ENCODE results near the gene EDN1. TPM values are rescaled to one million over a fixed set of nuclear protein-coding genes. Genes with fewer than 3 reads are reported as not detected.

Gene EDN1
- total and polyA plus RNA-seq, 2 of the 4 experiments (the other 2 are of a cell fraction): 5.6 to 9.0 TPM

GRCh38 chr6:12309070-12309469 is 18.9 kb downstream of the EDN1 start:
- ATAC-seq (ENCODE audit: low read depth) (no peak), DNase-seq (no peak)
- Histone ChIP-seq H2BK20ac (ENCODE audit: low read depth, low read length) (no peak overlapping the region), H2AK5ac (ENCODE audit: low read depth, low read length) (no peak overlapping the region), H3K14ac (replicated peaks; ENCODE audit: low read depth, low read length) (no peak overlapping the region), H2AFZ (replicated peaks; ENCODE audit: low read length, poor library complexity) (no peak overlapping the region), H2BK120ac (ENCODE audit: low read depth, low read length) (no peak overlapping the region), H3K79me1 (ENCODE audit: low read depth in 1 of 2, low read length in 2 of 2) (no peaks in the 10 kb centered on the region), H3K4ac (ENCODE audit: low read depth, low read length) (no peak overlapping the region), H3K27me3 (ENCODE audit: control insufficient read depth, insufficient read depth, low read length) (no peaks in the 10 kb centered on the region), H2AK9ac (replicated peaks; ENCODE audit: low read depth, low read length, poor library complexity) (no peak overlapping the region), H3K9ac (ENCODE audit: low read depth, low read length) (no peak overlapping the region), H4K91ac (ENCODE audit: insufficient read depth, low read depth, low read length) (no peak overlapping the region), H3K4me2 (ENCODE audit: low read depth, low read length) (no peak overlapping the region), H3K56ac (ENCODE audit: extremely low read depth, insufficient read depth, low read length) (no peak overlapping the region), H3K27ac (ENCODE audit: insufficient read depth, low read length) (no peak overlapping the region), H3K4me1 (ENCODE audit: control insufficient read depth, insufficient read depth, low read length) (no peaks in the 10 kb centered on the region; the same call in 1 of the 2 replicates), H3K36me3 (ENCODE audit: control insufficient read depth, insufficient read depth, low read length) (no peaks in the 10 kb centered on the region), H3K9me1 (ENCODE audit: insufficient read depth, low read length) (peaks cover 2% of the 10 kb centered on the region; the same call in 1 of the 2 replicates), H3K23ac (ENCODE audit: low read depth, low read length) (no peak overlapping the region), H3K9me3 (ENCODE audit: control insufficient read depth, insufficient read depth, low read length) (no peaks in the 10 kb centered on the region), H3K18ac (ENCODE audit: low read depth, low read length) (no peak overlapping the region), H2BK5ac (ENCODE audit: low read depth, low read length, poor library complexity, severe bottlenecking) (no peak overlapping the region), H2BK15ac (ENCODE audit: low read depth, low read length) (no peak overlapping the region), H3K4me3 (ENCODE audit: insufficient read depth, low read depth, low read length) (no peak overlapping the region), H4K5ac (ENCODE audit: low read depth, low read length) (no peak overlapping the region), H4K8ac (ENCODE audit: low read depth in 2 of 2, low read length in 2 of 2) (no peak overlapping the region), H4K20me1 (ENCODE audit: insufficient read depth, low read length) (no peaks in the 10 kb centered on the region)
- in situ Hi-C loops (cut with MboI; ENCODE audit: low sequenced_read_pairs): no loop called here
- TF ChIP-seq BHLHE40 (IDR thresholded peaks at IDR 0.05; ENCODE audit: low read depth, low read length): no peak
- TF ChIP-seq, protein P1, sequence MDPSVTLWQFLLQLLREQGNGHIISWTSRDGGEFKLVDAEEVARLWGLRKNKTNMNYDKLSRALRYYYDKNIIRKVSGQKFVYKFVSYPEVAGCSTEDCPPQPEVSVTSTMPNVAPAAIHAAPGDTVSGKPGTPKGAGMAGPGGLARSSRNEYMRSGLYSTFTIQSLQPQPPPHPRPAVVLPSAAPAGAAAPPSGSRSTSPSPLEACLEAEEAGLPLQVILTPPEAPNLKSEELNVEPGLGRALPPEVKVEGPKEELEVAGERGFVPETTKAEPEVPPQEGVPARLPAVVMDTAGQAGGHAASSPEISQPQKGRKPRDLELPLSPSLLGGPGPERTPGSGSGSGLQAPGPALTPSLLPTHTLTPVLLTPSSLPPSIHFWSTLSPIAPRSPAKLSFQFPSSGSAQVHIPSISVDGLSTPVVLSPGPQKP (IDR thresholded peaks at IDR 0.05; ENCODE audit: borderline replicate concordance, low read depth, low read length): no peak
- TF ChIP-seq MAFK (IDR thresholded peaks at IDR 0.05; ENCODE audit: low read depth, low read length): no peak
- no peak for TF ChIP-seq POLR2A (IDR thresholded peaks at IDR 0.05; ENCODE audit: low read depth, low read length)
- no peak for TF ChIP-seq NFE2L2 (IDR thresholded peaks at IDR 0.05; ENCODE audit: low read depth, low read length)
- TF ChIP-seq MAZ (IDR thresholded peaks at IDR 0.05; ENCODE audit: borderline replicate concordance, low read depth, low read length): no peak
- TF ChIP-seq RCOR1 (IDR thresholded peaks at IDR 0.05; ENCODE audit: insufficient replicate concordance, low read length): no peak
- no peak for TF ChIP-seq SMC3 (IDR thresholded peaks at IDR 0.05; ENCODE audit: low read depth, low read length)
- no peak for TF ChIP-seq CHD1 (IDR thresholded peaks at IDR 0.05; ENCODE audit: low read depth, low read length)
- TF ChIP-seq MXI1 (IDR thresholded peaks at IDR 0.05; ENCODE audit: borderline replicate concordance, low read depth, low read length): no peak
- no peak for TF ChIP-seq RAD21 (IDR thresholded peaks at IDR 0.05; ENCODE audit: low read length)
- no peak for TF ChIP-seq FOS (IDR thresholded peaks at IDR 0.05; ENCODE audit: low read depth, low read length)
- TF ChIP-seq RFX5 (IDR thresholded peaks at IDR 0.05; ENCODE audit: low read depth, low read length): no peak
- TF ChIP-seq, protein P2, sequence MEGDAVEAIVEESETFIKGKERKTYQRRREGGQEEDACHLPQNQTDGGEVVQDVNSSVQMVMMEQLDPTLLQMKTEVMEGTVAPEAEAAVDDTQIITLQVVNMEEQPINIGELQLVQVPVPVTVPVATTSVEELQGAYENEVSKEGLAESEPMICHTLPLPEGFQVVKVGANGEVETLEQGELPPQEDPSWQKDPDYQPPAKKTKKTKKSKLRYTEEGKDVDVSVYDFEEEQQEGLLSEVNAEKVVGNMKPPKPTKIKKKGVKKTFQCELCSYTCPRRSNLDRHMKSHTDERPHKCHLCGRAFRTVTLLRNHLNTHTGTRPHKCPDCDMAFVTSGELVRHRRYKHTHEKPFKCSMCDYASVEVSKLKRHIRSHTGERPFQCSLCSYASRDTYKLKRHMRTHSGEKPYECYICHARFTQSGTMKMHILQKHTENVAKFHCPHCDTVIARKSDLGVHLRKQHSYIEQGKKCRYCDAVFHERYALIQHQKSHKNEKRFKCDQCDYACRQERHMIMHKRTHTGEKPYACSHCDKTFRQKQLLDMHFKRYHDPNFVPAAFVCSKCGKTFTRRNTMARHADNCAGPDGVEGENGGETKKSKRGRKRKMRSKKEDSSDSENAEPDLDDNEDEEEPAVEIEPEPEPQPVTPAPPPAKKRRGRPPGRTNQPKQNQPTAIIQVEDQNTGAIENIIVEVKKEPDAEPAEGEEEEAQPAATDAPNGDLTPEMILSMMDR (conservative IDR thresholded peaks at IDR 0.05; ENCODE audit: low read depth, low read length): no peak
- TF ChIP-seq CEBPB (IDR thresholded peaks at IDR 0.05; ENCODE audit: low read depth, low read length): no peak
- TF ChIP-seq, protein P3, sequence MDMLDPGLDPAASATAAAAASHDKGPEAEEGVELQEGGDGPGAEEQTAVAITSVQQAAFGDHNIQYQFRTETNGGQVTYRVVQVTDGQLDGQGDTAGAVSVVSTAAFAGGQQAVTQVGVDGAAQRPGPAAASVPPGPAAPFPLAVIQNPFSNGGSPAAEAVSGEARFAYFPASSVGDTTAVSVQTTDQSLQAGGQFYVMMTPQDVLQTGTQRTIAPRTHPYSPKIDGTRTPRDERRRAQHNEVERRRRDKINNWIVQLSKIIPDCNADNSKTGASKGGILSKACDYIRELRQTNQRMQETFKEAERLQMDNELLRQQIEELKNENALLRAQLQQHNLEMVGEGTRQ (IDR thresholded peaks at IDR 0.05; ENCODE audit: low read depth, low read length): no peak
- no TSS peak for BruUV-seq (replicated peaks)
- ChIA-PET POLR2A (ENCODE audit: unreplicated experiment) (no interaction called here), CTCF (interaction anchor here (1.2 to 1.4 kb wide), 2 partner anchors 21 to 296 kb away, joined by 3 read pairs; no protein-coding TSS in a partner anchor)
- dilution Hi-C loops (cut with HindIII; ENCODE audit: low sequenced_read_pairs, unreplicated experiment): no loop called here
- intact Hi-C loops (cut with micrococcal nuclease): no loop called here
- no CpG with 5 or more reads among the region's 2 CpGs for WGBS, 2 experiments (ENCODE audit: extremely low coverage in 2 of 2, insufficient read length in 1 of 2)

All from IMR-90 (cell line).